ACC112 (cell line): Measurements from ENCODE around the gene DRC3.
"Not testable (repeated sequence)": the region's sequence is repeated elsewhere in the genome, so short reads cannot be mapped to it uniquely, and the experiment has no call there.

Experiments
- H2AFZ ChIP-seq: fragments of 200-600 bp; sonication (generic); one replicate; pipeline ENCODE4 v1.6.0; 2017; ENCODE audit warnings: antibody characterized with exemption, low read length; ENCODE audit not compliant: unreplicated experiment
- H3K27ac ChIP-seq: fragments of 200-600 bp; sonication (generic); 2 replicates; pipeline ENCODE4 v1.5.1; 2014; ENCODE audit warnings: low read depth, mild to moderate bottlenecking, antibody characterized with exemption, low read length, moderate library complexity
- H3K27me3 ChIP-seq: fragments of 200-600 bp; sonication (generic); 2 replicates; pipeline ENCODE4 v1.6.1; 2014; ENCODE audit warnings: mild to moderate bottlenecking, antibody characterized with exemption, low read length, moderate library complexity, mixed read lengths; ENCODE audit not compliant: insufficient read depth
- H3K36me3 ChIP-seq: fragments of 200-600 bp; sonication (generic); 2 replicates; pipeline ENCODE4 v1.6.1; 2016; ENCODE audit warnings: mild to moderate bottlenecking, antibody characterized with exemption, low read length, moderate library complexity, mixed read lengths; ENCODE audit not compliant: insufficient read depth
- H3K4me1 ChIP-seq: fragments of 200-600 bp; sonication (generic); one replicate; pipeline ENCODE4 v1.6.1; 2016; ENCODE audit warnings: low read length, mixed read lengths; ENCODE audit not compliant: insufficient read depth, unreplicated experiment, control insufficient read depth
- H3K4me3 ChIP-seq: fragments of 200-600 bp; sonication (generic); 2 replicates; pipeline ENCODE4 v1.5.1; 2014; ENCODE audit warnings: mild to moderate bottlenecking, low read depth, low read length
- H3K79me2 ChIP-seq: fragments of 200-600 bp; sonication (generic); one replicate; pipeline ENCODE4 v1.6.0; 2016; ENCODE audit warnings: low read length; ENCODE audit not compliant: control insufficient read depth, unreplicated experiment, insufficient read depth

The DRC3 gene

DNA sequence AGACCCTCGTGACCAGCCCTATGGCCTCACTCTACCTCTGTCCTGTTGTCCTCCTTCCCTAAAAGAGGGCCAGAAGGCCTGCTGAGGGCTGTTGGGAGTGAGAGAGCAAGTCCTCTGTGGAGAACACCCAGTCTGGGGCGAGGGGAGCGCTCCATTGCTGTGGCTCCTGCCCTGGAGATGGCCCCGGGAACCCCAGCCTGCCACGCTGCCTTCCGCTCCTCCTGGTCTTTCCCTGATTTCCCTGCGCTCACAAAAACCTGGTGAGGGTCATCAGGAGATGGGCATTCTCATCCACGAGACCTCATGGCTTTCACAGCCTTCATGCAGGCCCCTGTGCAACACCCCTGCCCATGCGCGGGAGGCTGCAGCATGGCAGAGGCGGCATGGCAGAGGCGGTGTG lies 21.2 kb downstream of the DRC3 start:
- H3K27ac ChIP-seq = no peak overlapping the region
- H3K4me3 ChIP-seq = no peak overlapping the region
- peaks cover 13% of the 10 kb centered on the region for H3K4me1 ChIP-seq

DNA sequence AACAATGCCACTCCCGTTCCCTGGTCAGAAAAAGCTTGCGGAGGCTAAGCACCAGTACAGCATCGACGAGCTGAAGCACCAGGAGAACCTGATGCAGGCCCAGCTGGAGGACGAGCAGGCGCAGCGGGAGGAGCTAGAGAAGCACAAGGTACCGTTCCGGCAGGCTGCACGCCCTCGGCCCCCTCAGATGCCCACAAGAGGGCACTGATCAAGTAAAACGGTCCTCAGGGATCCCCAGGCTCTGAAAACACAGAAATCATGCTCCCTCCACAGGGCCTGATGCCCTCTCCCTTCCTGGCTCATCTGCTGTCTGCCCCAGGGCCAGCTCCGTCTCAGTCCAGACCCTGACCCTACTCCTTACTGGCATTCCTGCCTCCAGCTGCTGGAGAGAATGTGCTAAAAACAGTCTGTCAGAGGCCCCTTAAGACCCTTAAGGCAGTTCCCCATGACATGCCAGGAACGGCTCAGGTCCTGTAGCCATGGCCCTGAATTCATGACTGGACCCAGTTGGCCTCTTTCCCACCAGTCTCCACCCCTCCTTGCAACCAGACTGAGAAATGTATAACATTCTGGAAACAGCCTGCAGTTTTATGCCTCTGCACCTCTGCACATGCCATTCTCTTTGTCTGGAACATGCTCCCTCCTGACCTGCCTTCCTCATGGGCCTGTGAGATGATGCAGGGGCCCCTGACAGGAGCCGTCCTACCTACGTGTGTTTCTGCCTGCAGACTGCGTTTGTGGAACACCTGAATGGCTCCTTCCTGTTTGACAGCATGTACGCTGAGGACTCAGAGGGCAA lies 21.8 kb downstream of the DRC3 start:
- H3K36me3 ChIP-seq = no peaks in the 10 kb centered on the region
- H3K79me2 ChIP-seq = no peaks in the 10 kb centered on the region
- H2AFZ ChIP-seq = no peak overlapping the region
- H3K27me3 ChIP-seq = no peaks in the 10 kb centered on the region
- H3K4me3 ChIP-seq = no peak overlapping the region
- peaks cover 13% of the 10 kb centered on the region for H3K4me1 ChIP-seq
- no peak overlapping the region for H3K27ac ChIP-seq

More for the DNA sequence above, 21.2 kb downstream of the DRC3 start:
- Histone ChIP-seq H3K36me3 (no peaks in the 10 kb centered on the region), H2AFZ (no peak overlapping the region), H3K79me2 (no peaks in the 10 kb centered on the region), H3K27me3 (no peaks in the 10 kb centered on the region)

DNA sequence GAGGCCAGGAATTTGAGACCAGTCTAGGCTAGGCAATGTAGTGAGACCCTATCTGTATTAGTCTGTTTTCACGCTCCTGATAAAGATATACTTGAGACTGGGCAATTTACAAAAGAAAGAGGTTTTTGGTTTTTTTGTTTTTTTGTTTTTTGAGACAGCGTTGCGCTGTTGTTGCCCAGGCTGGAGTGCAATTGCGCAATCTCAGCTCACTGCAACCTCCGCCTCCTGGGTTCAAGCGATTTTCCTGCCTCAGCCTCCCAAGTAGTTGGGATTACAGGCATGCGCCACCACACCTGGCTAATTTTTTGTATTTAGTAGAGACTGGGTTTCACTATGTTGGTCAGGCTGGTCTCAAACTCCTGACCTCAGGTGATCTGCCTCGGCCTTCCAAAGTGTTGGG lies 23.2 kb downstream of the DRC3 start:
- H3K27ac ChIP-seq, H3K4me1 ChIP-seq, H2AFZ ChIP-seq, H3K79me2 ChIP-seq, H3K27me3 ChIP-seq, H3K4me3 ChIP-seq, H3K36me3 ChIP-seq: not testable (repeated sequence)

DNA sequence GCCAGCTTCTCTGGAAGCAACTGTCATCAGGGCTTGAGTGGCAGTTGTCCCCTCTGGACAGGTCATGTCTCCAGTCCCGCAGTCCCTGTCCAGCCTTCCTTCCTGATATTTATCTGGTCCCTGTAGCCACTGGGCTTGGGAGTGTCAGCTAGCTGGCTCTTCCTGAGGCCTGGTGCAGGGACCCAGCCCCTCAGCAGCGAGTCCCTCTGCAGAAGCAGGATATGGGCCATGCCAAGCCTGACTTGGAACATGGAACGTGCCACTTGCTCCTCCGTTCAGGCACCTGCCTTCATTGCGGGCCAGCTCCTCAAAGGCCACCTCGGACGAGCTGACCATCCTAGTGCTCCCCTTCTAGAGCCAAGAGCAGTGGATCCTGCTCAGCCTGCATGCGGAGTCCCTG lies 26.3 kb downstream of the DRC3 start:
- Histone ChIP-seq H3K4me1 (no peaks in the 10 kb centered on the region), H3K79me2 (no peaks in the 10 kb centered on the region), H3K4me3 (no peak overlapping the region), H2AFZ (no peak overlapping the region), H3K27ac (no peak overlapping the region), H3K27me3 (no peaks in the 10 kb centered on the region), H3K36me3 (no peaks in the 10 kb centered on the region)

DNA sequence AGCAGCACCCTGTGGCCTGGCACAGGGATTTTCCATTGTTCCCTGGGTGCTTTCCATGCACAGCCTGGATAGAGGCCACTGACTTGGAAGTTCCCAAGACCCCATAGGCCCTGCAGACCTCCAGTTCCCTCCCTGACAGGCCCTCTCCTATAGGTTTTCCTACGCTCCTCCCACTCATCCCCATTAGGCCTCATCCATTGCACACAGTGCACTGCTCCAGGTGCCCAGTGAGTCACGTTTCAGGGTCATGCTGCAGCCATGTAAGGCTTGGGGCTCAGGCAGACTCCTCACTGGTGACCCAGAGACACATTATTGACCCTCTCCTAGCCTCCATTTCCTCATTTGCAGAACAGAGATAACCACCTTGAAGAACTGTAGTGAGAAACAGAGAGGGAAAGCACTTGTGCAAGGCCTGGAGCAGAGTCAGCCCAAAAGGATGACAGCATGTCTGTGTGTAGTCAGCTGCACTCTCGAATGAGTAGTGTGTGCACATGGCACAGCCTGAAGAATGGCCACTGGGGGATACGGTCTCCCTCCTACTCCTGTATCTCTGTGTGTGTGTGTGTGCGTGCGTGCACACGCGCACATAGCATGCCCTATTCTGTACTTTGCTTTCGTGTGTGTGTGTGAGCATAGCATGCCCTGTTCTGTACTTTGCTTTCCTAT lies 26.8 kb downstream of the DRC3 start:
- Histone ChIP-seq H3K4me1 (no peaks in the 10 kb centered on the region), H3K27ac (no peak overlapping the region), H3K79me2 (no peaks in the 10 kb centered on the region), H2AFZ (no peak overlapping the region), H3K27me3 (no peaks in the 10 kb centered on the region), H3K36me3 (no peaks in the 10 kb centered on the region), H3K4me3 (no peak overlapping the region)

DNA sequence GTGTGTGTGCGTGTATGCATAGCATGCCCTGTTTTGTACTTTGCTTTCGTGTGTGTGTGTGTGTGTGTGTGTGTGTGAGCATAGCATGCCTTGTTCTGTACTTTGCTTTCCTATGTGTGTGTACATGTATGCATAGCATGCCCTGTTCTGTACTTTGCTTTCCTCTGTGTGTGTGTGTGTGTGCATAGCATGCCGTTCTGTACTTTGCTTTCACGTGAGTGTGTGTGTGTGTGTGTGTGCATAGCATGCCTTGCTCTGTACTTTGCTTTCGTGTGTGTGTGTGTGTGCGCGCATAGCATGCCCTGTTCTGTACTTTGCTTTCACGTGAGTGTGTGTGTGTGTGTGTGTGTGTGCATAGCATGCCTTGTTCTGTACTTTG lies 27.4 kb downstream of the DRC3 start:
- Histone ChIP-seq H3K4me1 (no peaks in the 10 kb centered on the region), H3K4me3 (no peak overlapping the region), H3K36me3 (no peaks in the 10 kb centered on the region), H2AFZ (no peak overlapping the region), H3K27me3 (no peaks in the 10 kb centered on the region), H3K27ac (no peak overlapping the region), H3K79me2 (no peaks in the 10 kb centered on the region)

DNA sequence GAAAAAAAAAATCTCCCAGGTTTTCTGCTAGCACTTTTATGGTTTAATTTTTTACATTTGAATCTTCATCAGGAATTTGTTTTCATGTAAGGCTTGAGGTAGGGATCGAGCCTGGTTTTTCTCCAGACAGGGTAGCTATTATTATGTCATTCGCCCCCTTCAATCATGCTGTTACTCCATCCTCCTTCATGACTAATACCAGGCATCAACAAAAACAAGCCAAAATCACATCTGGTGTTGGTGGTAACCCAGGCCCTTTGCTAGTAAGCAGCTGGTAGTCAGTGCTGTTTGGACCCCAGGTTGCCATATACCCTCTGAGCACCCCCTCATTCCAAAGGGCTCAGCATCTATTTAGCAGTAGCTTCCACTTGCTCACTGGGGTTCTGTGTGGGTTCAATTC lies 29.5 kb downstream of the DRC3 start:
- Histone ChIP-seq H3K36me3 (no peaks in the 10 kb centered on the region), H3K79me2 (no peaks in the 10 kb centered on the region), H3K4me3 (no peak overlapping the region), H3K27me3 (no peaks in the 10 kb centered on the region), H3K27ac (no peak overlapping the region), H3K4me1 (no peaks in the 10 kb centered on the region), H2AFZ (no peak overlapping the region)

DNA sequence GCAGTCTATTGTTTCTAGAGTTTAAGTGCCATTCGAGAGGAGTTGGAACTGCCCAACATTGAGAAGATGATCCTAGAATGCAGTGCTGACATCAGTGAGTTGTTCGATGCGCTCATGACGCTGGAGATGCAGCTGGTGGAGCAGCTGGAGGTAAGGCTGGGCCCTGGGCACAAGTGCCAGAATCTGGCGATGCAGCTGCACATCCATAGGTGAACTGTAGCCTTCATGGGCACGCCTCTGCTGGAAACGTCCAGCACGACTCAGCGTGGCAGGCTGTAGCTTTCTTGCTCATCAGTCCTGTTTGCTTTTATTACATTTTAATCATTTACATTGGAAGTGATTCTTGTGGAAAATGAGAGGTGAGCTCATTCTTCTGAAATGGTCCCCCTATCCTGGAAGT lies 31.7 kb downstream of the DRC3 start:
- Histone ChIP-seq H3K4me3 (no peak overlapping the region), H3K27me3 (no peaks in the 10 kb centered on the region), H3K36me3 (no peaks in the 10 kb centered on the region), H2AFZ (no peak overlapping the region), H3K27ac (no peak overlapping the region), H3K79me2 (no peaks in the 10 kb centered on the region), H3K4me1 (peaks cover 12% of the 10 kb centered on the region)

DNA sequence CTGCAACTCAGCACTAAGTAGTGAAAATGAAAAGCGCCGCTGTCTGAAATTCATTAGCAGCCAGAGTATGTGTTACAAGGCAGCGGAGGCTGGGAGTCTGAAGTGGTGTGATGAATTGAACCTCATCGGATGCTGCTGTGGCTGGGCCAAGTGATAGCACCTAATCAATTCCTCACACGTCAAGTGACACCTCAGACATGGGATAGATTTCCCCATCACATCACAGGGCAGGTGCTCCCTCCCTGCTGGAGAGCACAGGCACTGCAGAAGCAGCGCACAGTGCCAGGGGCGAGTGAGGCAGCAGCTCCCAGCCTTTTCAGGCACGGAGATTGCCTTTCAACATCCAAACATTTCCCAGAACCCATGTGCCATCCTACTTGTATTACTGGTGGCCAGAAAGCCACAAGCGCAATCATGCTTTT lies 32.2 kb downstream of the DRC3 start:
- Histone ChIP-seq H2AFZ (no peak overlapping the region), H3K4me3 (no peak overlapping the region), H3K27me3 (no peaks in the 10 kb centered on the region), H3K36me3 (no peaks in the 10 kb centered on the region), H3K79me2 (no peaks in the 10 kb centered on the region), H3K27ac (no peak overlapping the region), H3K4me1 (peaks cover 14% of the 10 kb centered on the region)

DNA sequence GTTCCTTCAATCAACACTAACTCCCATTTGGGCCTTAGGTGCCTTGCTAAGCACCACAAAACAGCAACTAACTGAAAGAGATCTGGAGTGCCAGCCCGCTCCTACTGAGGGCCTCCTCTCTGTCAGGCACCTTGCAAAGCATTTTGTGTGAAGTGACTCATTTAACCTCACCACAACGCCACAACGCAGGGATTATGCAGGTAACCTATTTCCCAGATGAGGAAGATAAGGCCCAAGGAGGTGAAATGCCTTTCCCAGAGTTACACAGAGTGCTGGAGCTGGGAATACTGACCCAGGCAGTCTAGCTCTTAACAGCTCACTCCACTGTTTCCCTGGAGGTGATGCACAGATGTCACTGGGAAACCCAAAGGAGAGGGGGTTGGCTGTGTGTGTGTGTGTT lies 32.8 kb downstream of the DRC3 start:
- Histone ChIP-seq H3K4me3 (no peak overlapping the region), H3K36me3 (no peaks in the 10 kb centered on the region), H3K27me3 (no peaks in the 10 kb centered on the region), H3K4me1 (peaks cover 14% of the 10 kb centered on the region), H2AFZ (no peak overlapping the region), H3K79me2 (no peaks in the 10 kb centered on the region), H3K27ac (no peak overlapping the region)
